K562 (cell line): ENCODE measurements around the gene TM7SF3. TPM values are rescaled to one million over a fixed set of nuclear protein-coding genes. Genes with fewer than 3 reads are reported as not detected.
A peak's percentile ranks its signal among the peaks of the same experiment; 100 is the strongest.

ENCODE experiments used
- ATF6 ChIP-seq: sonication (generic); formaldehyde crosslinking; IDR thresholded peaks from 2 replicates; pipeline ENCODE4 v1.4.0; 2020; ENCODE audit warnings: mild to moderate bottlenecking, missing genetic modification reagents
- DACH1 ChIP-seq: fragments of 450-650 bp; IDR thresholded peaks from 2 replicates; pipeline ENCODE4 v1.6.1; 2018; ENCODE audit not compliant: partially characterized antibody
- EHMT2 ChIP-seq: fragments of 450-650 bp; IDR thresholded peaks from 2 replicates; pipeline ENCODE4 v1.6.1; 2018; ENCODE audit warnings: antibody characterized with exemption
- HOMEZ ChIP-seq: fragments of 250-450 bp; sonication (Bioruptor Pico); IDR thresholded peaks from 2 replicates; pipeline ENCODE4 v1.4.0; 2020; ENCODE audit warnings: mild to moderate bottlenecking, moderate library complexity
- JUN ChIP-seq, 2 experiments: sonication (generic) in 1 of 2; formaldehyde crosslinking in 1 of 2; IDR thresholded peaks; 2 replicates each; pipeline versions ENCODE4 v1.6.1 to v1.8.0; 2012 to 2022; ENCODE audit warnings: borderline replicate concordance in 2 of 2, mild to moderate bottlenecking in 2 of 2, improper control_type of control experiment in 1 of 2, low read depth in 1 of 2, low read length in 1 of 2, missing genetic modification reagents in 1 of 2
- NELFE ChIP-seq: IDR thresholded peaks from 2 replicates; pipeline ENCODE4 v1.6.1; 2011; ENCODE audit warnings: mild to moderate bottlenecking; ENCODE audit not compliant: insufficient read depth, insufficient read length
- NFXL1 ChIP-seq: fragments of 450-650 bp; formaldehyde crosslinking; IDR thresholded peaks from 2 replicates; pipeline ENCODE4 v1.4.0; 2021; ENCODE audit warnings: mild to moderate bottlenecking
- SRSF7 ChIP-seq: fragments of 200-400 bp; formaldehyde crosslinking; optimal IDR thresholded peaks from 2 replicates; pipeline ENCODE3; 2017; ENCODE audit warnings: mild to moderate bottlenecking, low read depth, low read length
- TAF9B ChIP-seq: fragments of 450-650 bp; IDR thresholded peaks from 2 replicates; pipeline ENCODE4 v1.6.1; 2018; ENCODE audit warnings: mild to moderate bottlenecking; ENCODE audit not compliant: partially characterized antibody
- ZNF175 ChIP-seq: fragments of 200-800 bp; sonication (Bioruptor generic); IDR thresholded peaks from 2 replicates; pipeline ENCODE4 v1.6.1; 2016; ENCODE audit warnings: low read depth, mild to moderate bottlenecking, missing genetic modification characterization, missing compliant biosample characterization
- ZNF184 ChIP-seq: sonication (generic); formaldehyde crosslinking; IDR thresholded peaks from 2 replicates; pipeline ENCODE4 v1.5.0; 2020; ENCODE audit warnings: missing genetic modification reagents
- polyA plus RNA-seq, 8 experiments: library from polyadenylated mRNA; depleted of rRNA in 4 of 8; stranded (reverse) in 5 of 8; unstranded in 3 of 8; fragments of >200 nt; fragmentation: Nextera tagmentation in 2 of 8; fragmentation: Illumina TruSeq in 1 of 8; extraction: Ambion mirVana in 2 of 8; extraction: Trizol in 1 of 8; gene quantifications; 2 replicates each; pipeline versions ENCODE4 v1.2.1 to v1.2.3, GENCODE V29; 2011 to 2014; ENCODE audit warnings: inconsistent platforms in 1 of 8, missing spikeins in 1 of 8
- total RNA-seq, 7 experiments: library from RNA; depleted of rRNA in 6 of 7; stranded (reverse); fragments of >200 nt in 6 of 7; fragmentation: Illumina TruSeq in 2 of 7; extraction: Trizol in 2 of 7; gene quantifications; 2 replicates each; pipeline versions ENCODE4 v1.2.1 to v1.2.3, GENCODE V29; 2011 to 2021; ENCODE audit warnings: low replicate concordance in 1 of 7
- TF ChIP-seq, protein P1 (sequence below), 2 experiments: fragments of 450-650 bp; IDR thresholded peaks; 2 replicates each; pipeline ENCODE4 v1.6.1; 2016; ENCODE audit warnings: mild to moderate bottlenecking in 2 of 2, borderline replicate concordance in 1 of 2, low read depth in 1 of 2, moderate library complexity in 1 of 2

The TM7SF3 gene
- total and polyA plus RNA-seq, 9 of the 15 experiments (the other 6 are each of a cell fraction or from before 2014, with no cell fraction given) = 9.3 to 90.4 (median 24.8) TPM

DNA sequence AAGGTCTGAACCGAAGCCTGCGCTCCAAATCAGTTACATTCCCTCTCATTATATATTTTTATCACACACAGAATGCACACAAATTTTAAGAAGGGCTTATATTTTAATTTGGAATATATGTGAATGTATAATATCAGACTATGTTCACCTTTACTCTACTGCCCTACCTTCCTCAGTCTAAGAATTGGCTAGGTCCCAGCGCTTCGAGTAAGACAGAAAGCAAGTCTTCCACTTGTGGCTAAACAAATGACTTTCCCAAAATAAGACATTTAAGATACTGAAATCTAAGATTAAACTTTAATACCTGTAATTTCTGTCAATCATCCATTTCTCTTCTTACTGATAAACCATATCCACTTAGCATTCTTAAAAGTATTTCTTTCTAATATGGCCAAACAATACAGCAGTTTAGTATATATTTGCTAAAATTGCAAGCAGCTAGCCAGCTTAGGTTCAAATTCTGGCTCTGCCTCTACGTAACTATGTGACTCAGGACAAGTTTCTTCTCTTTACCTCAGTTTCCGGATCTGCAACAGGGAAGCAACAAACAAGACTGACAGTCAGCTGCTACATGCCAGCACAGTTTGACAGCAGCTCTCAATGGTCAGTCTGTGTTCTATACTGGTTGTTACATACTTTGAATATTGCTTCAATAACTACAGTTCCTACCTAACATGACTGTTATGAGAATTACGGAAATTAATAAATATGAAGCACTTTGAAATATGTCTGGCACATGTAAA, 78.4 kb downstream of the TM7SF3 start (continued):
- TF ChIP-seq, protein P1, sequence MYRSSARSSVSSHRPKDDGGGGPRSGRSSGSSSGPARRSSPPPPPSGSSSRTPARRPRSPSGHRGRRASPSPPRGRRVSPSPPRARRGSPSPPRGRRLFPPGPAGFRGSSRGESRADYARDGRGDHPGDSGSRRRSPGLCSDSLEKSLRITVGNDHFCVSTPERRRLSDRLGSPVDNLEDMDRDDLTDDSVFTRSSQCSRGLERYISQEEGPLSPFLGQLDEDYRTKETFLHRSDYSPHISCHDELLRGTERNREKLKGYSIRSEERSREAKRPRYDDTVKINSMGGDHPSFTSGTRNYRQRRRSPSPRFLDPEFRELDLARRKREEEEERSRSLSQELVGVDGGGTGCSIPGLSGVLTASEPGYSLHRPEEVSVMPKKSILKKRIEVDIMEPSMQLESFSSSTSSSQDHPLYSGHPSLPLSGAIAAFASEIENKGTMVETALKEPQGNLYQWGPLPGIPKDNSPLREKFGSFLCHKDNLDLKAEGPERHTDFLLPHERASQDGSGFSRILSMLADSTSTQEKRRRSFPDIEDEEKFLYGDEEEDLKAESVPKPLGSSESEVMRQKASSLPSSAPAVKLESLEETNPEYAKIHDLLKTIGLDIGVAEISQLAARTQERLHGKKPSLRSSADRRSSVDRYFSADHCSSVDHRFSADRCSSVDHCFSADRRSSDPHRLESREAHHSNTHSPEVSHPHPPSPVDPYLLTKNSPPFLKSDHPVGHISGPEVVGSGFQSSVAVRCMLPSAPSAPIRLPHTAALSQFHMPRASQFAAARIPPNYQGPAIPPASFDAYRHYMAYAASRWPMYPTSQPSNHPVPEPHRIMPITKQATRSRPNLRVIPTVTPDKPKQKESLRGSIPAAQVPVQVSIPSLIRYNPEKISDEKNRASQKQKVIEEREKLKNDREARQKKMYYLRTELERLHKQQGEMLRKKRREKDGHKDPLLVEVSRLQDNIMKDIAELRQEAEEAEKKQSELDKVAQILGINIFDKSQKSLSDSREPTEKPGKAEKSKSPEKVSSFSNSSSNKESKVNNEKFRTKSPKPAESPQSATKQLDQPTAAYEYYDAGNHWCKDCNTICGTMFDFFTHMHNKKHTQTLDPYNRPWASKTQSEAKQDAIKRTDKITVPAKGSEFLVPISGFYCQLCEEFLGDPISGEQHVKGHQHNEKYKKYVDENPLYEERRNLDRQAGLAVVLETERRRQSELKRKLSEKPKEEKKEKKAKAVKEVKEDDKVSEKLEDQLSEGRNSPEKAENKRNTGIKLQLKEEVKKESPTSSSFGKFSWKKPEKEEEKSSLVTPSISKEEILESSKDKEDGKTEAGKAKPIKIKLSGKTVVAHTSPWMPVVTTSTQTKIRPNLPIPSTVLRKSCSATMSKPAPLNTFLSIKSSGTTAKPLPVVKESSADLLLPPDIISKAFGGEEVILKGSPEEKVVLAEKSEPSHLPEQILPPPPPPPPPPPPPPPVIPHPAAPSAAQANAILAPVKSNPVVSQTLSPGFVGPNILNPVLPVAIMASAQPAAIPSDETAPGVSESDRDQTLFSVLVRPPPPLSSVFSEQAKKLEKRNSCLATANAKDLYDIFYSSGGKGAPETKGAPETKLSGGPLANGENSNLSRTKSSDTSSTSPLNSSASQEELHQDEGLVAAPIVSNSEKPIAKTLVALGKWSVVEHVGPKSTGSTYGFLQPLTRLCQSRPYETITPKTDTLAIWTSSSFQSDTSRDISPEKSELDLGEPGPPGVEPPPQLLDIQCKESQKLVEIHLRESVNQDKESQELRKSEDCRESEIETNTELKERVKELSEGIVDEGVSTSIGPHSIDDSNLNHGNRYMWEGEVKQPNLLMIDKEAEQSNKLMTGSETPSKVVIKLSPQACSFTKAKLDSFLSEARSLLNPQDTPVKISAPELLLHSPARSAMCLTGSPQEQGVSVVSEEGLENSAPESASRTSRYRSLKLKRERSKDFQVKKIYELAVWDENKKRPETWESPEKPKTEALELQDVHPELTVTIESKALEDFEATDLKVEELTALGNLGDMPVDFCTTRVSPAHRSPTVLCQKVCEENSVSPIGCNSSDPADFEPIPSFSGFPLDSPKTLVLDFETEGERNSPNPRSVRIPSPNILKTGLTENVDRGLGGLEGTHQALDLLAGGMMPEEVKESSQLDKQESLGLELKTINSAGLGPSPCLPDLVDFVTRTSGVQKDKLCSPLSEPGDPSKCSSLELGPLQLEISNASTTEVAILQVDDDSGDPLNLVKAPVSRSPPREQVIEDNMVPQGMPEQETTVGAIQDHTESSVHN (IDR thresholded peaks at IDR 0.05; ENCODE audit: borderline replicate concordance in 1 of 2, low read depth in 1 of 2) = no peak
- TF ChIP-seq SRSF7 = no peak
- no peak for TF ChIP-seq NFXL1 (CRISPR knock-in tag)
- TF ChIP-seq NELFE = no peak
- TF ChIP-seq DACH1 = peak; percentile 68
- TF ChIP-seq ZNF184 (CRISPR knock-in tag) = no peak
- no peak for TF ChIP-seq ATF6 (CRISPR knock-in tag)
- no peak for TF ChIP-seq ZNF175
- TF ChIP-seq TAF9B = peak; percentile 46
- TF ChIP-seq EHMT2 = no peak
- TF ChIP-seq JUN (IDR thresholded peaks at IDR 0.05; ENCODE audit: borderline replicate concordance, low read depth, low read length) = peak; percentile 21; the same call in 1 of the 2 replicates
- TF ChIP-seq JUN (CRISPR knock-in tag; IDR thresholded peaks at IDR 0.05; ENCODE audit: borderline replicate concordance) = no peak
- TF ChIP-seq HOMEZ (CRISPR knock-in tag) = no peak
